ENCODE measurements around the gene STK11.
"Not testable (repeated sequence)": the region's sequence is repeated elsewhere in the genome, so short reads cannot be mapped to it uniquely, and the experiment has no call there.

The STK11 gene

DNA sequence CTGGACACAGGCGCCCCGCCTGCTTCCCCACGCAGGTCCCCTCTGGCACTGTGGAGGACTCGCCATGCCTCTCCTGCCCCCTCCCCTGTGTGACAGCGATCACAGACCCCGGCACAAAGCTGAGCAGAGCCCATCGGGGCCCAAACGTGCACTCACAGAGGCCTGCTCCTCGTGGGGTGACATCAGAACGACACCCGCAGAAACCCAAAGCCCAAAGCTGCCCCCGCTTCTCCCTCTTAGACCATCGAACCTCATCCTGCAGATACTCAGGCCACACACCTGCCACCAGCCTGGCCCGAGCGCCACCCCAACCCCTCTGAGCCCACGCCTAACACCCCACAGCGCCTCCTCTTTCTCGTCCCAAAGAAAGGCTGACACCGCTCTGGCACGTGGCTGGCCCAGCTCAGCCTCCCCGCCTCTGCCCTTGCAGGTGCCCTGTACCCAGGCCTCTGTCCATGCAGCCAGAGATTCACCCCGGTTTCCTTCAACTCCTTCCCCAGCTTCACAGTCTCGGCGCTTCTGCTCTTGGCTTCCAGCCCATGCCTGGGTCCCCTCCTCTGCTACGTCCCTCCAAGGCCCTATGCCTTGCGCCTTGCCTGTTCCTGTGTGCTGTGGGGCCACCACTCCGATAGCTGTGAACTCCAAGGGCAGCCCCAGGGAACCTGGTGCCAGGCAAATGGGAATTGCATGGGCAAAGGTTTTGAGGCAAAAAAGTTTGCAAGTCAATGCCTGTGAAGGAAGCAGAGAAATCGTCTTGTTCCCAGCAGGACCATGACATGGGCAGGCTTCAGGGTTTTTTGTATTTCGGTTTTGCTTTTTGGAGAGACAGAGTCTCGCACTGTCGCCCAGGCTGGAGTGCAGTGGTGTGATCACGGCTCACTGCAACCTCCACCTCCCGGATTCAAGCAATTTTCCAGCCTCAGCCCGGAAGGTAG lies 33.1 kb downstream of the STK11 start:
- DNase-seq, result no peak

DNA sequence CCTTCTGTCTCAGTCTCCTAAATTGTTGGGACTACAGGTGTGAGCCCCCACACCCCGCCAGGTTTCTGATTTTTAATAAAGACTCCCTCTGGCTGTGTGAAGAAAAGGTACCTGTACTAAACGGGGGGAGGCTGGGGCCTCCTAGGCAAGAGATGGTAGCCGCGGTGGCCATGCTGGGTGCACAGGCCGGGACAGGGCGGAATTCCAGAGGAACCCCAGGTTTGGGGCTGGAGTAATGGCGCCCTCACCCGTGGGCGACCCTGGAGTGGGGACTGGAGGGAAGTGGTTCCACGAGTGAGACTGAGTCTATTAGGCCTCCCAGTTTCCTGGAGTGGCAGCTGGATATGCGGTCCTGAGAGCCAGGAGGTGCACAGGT lies 33.8 kb downstream of the STK11 start:
- DNase-seq, result no peak

DNA sequence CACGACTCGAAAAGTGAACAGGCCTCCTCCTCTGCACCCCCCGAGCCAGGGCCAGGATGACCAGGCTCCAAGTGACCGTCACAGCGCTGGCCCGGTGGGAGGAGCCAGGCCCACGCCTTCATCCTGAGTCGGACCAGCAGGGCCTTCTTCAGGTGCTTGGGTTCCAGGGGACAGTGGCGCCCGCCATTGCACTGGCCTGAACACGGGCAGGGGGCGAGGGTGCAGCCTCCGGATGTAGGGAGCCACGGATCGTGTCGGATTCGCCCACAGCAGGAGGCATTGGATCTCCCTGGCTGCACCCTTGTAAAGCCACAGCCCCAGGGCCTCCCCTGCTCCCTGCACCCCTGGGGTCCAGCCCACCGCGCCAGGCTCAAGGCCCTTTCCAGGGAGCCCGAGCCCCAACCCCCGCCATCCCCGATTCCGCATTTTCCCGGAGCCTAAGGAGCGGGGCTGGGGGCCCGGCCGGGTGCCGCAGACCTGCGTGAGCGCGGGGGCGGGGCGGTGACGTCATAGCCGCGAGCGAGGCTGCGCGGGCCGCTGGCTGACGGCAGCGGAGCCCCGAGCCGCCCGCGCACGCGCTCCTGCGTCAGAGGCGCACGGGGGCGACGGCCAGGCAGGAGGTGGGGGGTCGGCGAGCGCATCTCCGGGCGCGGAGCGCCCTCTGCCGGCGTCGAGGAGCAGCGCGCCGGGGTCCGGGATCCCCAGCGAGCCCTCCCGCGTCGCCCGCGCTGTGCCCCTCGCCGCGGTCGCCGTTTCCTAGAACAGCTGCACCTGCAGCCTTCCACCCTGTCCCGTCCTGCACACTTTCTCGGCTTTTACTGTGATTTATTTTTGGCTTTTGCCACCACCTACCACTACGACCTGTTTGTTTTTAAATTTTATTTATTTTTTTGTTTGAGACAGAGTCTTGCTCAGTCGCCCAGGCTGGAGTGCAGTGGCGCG lies 34.5 kb downstream of the STK11 start:
- DNase-seq, result peak; percentile 62

DNA sequence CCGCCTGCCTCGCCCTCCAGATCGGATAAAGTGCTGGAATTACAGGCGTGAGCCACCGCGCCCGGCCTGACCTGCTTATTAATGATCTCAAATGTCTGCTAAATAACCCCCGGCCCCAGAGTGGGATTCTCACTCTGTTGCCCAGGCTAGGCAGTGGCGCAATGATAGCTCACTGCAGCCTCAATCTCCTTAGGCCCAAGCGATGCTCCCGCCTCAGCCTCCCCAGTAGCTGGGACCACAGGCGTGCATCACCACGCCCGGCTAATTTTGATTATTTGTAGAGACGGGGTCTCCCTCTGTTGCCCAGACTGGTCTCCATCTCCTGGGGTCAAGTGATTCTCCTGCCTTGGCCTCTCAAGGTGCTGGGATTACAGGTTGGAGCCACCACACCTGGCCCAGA lies 35.3 kb downstream of the STK11 start:
- DNase-seq, result no peak

DNA sequence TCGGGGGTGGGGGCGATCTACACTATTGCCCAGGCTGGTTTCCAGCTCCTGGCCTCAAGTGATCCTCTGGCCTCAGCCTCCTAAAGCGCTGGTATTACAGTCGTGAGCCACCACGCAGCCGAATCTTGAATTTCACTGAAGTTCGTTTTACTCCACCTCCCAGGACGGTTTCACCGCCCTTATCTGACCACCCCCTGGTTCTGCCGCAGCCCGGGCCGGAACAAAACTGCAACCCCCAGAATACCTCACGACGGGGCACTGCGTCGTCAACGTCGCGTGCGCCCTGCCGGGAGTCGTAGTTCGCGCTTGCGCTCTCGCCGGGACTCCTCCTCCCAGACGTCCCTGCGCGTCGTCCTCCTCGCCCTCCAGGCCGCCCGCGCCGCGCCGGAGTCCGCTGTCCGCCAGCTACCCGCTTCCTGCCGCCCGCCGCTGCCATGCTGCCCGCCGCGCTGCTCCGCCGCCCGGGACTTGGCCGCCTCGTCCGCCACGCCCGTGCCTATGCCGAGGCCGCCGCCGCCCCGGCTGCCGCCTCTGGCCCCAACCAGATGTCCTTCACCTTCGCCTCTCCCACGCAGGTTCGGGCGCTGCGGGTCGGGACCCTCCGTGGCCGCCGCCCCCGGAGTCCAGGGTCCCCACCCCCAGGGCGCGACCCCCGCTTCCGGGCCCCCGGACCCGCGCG lies 36.0 kb downstream of the STK11 start, which contains the start of gene ATP5F1D:
Gene ATP5F1D (plus strand): TSS at position 335 of the 679 bp plus-strand sequence. CDS start 100 bp downstream, at position 435.
- DNase-seq, result peak; percentile 79

DNA sequence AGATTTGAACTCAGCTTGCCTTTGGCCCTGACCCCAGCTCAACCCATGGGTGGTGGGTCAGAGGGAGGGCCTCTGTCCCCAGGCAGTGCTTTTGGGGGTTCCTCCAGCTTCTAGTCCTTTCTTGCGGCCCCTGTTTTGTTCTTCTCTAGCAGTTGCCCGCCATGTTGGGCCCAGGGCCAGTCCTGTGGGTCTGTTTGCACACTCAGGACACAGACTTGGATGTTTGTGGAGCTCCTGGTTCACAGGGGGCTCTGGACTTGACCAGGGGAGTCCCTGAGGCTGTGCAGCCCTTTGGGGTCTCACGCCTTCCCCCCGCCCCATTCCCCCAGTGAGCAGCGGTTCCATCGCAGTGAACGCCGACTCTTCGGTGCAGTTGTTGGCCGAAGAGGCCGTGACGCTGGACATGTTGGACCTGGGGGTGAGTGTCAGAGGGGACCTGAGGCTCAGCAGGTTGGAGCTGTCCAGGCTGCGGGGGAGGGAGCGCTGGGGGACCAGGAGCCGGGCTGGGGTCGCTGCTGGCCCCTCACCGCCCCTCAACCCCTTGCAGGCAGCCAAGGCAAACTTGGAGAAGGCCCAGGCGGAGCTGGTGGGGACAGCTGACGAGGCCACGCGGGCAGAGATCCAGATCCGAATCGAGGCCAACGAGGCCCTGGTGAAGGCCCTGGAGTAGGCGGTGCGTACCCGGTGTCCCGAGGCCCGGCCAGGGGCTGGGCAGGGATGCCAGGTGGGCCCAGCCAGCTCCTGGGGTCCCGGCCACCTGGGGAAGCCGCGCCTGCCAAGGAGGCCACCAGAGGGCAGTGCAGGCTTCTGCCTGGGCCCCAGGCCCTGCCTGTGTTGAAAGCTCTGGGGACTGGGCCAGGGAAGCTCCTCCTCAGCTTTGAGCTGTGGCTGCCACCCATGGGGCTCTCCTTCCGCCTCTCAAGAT lies 38.5 kb downstream of the STK11 start:
- DNase-seq, result peak; percentile 56

DNA sequence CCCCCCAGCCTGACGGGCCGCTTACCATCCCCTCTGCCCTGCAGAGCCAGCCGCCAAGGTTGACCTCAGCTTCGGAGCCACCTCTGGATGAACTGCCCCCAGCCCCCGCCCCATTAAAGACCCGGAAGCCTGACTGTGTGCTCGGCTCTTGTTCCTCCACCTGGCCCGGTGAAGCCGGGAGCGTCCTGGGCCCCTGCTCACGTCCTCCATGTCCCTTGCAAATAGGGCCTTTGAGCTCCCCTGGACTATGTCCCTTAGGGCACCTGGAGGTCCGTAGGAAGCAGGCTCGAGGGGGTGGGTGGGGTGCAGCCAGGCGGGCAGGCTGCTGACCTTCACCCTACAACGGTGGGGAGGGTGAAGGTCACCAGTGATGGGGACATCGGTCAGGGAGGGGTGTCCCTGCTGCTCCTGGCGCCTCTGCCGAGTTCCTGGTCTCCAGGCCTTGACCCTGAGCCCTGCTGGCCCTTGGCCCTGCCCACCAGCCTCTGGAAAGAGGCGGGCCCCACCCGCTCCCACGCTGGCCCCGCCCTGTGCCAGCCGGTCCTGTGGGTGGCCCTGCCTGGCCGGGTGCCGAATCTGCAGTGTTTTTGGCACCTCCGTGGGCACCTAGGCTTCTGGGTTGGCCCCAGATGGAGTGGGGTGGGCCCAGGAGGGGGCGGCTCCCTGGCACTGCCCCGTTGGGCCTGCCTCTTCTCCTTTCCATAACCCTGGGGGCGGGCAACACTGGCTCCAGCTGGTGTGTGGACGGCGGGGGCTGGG lies 39.3 kb downstream of the STK11 start:
- DNase-seq, result no peak

DNA sequence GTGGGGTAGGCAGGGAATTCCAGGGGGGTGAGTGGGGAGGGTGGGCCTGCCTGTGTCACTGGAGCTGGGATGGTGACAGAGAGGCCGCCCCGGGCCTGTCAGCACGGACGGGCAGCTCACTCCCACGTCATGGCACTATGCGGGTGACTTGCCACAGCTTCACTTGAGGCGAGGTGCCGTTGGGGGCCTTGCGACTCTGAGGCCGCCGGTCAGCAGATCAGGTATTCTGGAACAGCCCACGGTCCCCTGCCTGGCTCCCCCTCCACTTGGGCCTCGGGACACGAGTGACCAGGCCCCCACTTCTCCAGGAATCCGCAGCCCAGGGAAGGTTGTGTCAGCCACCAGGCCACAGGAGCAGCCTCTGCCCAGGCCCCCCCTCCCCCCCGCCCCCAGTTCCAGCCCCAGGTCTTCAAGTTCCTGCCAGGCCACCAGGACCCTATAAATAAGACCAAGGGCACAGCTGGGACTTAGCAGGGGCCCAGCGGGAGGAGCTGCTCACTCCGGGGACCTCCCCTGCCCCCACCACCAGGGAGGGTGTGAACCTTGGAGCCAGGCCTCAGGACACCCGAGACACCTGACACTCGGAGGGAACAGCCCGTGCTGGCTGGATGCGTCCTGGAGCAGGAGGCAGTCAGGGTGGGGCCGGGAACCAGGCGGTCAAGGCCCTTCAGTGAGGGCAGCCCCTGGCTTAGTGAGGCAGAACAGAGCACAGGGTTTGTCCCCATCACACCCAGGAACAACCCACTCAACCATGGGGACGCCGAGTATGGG lies 40.1 kb downstream of the STK11 start:
- DNase-seq, result no peak

DNA sequence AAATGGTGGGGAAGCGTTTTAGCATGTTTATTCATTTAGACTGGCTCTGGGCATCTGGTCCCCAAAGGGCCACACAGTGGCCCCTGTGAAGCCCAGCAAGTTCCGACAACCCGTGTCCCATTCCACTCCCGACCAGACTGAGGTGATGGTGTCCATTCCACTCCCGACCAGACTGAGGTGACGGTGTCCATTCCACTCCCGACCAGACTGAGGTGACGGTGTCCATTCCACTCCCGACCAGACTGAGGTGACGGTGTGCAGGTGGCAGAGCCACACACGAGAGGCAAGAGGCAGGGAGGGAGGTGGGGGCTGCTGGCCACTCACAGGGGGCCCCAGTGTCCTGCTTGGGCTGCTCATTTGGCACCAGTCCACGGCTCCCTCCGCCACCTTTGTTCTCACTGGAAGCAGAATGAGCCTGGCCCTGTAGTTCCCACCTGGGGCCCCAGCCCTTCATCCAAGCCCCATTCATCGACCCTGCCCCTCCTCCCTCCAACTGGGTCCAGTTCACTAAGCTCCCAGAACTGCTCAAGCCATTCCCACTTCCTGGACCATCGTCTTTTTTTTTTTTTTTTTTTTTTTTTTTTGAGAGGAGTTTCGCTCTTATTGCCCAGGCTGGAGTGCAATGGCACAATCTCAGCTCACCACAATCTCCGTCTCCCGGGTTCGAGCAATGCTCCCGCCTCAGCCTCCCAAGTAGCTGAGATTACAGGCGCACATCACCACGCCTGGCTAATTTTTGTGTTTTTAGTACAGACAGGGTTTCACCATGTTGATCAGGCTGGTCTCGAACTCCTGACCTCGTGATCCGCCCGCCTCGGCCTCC lies 40.9 kb downstream of the STK11 start:
- DNase-seq, result not testable (repeated sequence)

DNA sequence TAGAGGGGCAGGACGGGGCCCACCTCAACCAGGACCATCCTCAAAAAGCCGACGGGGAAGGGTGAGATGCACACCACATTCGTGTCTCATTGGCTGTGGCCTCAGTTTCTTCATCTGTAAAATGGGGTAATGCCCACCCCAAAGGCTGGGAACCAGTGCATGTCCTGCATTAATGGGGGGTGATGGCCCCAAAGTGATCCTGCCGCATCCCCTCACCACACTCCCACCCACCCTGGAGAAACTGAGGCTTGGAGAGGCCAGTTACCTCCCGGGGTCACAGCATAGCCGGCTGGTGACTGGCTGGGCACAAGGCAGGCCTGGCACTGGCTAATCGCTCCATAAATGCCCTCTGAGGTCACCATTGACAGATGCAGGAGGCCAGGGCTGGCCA lies 42.2 kb downstream of the STK11 start:
- no peak for DNase-seq

DNA sequence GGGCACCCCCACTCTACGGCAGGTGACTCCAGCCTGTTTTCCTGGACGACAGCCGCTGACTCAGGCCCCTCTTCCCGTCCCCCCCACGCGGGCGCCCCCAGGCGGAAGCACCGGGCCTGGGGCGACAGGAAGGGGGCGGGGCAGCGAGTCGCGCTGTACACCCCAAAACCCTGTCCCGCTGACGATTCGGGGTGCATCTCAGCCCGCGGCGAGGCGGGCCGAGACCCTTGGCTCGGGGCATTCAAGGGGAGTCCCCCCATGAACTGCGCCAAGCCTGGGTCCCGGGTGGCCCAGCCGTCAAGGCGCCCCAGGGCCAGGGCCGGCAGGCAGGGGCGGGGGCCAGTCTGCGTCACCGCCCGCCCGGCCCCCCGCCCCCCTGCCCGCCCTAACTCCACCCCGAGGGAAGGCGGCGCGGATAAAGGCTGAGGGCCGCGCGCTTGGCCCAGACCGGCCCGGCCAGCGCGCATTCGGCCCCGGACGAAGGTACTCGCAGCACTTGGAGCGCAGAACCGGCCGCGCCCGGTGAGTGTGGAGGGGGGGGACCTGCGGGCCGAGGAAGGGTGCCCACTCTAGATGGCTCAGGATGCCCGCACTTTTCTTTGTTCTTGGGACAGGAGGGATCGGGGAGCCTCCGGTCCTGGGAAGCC lies 42.7 kb downstream of the STK11 start, which contains the start of gene MIDN:
Gene MIDN (plus strand): TSS at position 445 of the 647 bp plus-strand sequence. CDS start 1,714 bp downstream, outside the sequence.
- DNase-seq, result peak; percentile 8

DNA sequence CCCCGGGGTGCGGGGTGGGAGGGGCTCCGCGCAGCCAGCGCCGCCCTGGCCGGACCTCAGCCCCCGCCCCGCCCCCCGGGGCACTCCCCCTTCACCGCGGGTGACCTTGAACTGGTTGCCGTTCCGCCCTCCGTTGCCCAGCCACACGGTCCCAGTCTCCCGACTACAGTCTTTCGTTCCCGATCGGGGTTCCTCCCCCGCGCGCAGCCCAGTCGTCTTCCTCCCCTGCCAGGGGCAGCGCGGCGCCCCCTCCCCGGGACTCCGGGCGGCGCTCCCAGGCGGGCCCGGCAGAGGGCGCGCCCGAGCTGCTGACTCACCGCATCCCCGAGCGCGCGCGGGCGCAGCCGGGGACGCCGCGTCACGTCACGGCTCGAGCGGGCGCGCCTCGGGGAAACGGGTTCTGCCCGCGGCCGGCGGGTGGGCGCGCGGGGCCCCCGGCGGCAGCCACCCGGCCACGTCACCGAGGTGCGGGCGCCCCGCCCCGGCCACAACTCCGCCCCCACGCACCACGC lies 43.3 kb downstream of the STK11 start:
- no peak for DNase-seq

DNA sequence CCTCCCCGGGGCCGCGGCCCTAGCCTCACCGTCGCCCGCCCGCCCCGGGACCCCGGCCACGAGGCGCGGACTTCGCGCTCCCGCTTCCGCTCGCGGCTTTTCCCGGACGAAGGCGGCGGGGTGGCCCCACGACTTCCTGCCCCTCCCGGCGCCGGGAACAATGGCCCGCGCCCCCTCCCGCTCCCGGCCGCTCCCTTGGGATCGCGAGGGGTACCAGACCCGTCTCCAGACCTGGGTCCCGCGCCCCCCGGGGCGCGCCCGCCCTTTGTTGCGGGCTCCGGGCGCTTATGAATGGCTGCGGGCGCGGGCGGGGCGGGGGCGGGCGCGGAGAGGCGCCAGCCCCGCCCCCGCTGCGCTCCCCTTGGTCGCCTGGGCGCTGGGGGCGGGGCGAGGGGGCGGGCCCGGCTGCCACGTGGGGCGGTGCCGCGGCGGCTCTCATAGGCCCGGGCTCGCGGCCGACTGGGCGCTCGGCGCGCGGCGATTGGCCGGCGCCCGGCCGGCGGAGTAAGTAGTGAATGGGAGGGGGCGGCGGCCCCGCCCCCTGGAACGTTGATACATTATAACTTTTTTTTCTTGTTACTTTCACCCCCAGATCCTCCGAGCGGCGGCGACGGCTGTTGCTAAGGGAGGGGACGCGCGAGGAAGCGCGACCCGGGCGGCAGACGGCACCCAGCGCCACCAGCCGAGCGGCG lies 43.9 kb downstream of the STK11 start:
- DNase-seq, result peak; percentile 87

DNA sequence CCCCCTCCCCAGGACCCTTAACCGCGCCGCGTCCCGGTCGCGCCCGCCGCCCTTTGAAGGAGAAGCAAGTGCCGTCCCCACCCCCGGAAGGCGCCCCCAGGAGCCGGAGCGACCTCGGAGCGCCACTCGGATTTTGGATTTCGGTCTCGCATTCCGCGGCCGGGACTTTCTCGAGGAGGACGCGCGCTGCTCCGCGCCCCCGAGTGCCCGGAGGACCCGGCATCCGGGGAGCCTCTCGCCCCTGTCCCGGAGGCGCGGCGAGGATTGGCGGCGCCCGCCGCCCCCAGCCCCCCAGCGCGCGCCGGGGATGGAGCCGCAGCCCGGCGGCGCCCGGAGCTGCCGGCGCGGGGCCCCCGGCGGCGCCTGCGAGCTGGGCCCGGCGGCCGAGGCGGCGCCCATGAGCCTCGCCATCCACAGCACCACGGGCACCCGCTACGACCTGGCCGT lies 44.4 kb downstream of the STK11 start:
- DNase-seq, result no peak

DNA sequence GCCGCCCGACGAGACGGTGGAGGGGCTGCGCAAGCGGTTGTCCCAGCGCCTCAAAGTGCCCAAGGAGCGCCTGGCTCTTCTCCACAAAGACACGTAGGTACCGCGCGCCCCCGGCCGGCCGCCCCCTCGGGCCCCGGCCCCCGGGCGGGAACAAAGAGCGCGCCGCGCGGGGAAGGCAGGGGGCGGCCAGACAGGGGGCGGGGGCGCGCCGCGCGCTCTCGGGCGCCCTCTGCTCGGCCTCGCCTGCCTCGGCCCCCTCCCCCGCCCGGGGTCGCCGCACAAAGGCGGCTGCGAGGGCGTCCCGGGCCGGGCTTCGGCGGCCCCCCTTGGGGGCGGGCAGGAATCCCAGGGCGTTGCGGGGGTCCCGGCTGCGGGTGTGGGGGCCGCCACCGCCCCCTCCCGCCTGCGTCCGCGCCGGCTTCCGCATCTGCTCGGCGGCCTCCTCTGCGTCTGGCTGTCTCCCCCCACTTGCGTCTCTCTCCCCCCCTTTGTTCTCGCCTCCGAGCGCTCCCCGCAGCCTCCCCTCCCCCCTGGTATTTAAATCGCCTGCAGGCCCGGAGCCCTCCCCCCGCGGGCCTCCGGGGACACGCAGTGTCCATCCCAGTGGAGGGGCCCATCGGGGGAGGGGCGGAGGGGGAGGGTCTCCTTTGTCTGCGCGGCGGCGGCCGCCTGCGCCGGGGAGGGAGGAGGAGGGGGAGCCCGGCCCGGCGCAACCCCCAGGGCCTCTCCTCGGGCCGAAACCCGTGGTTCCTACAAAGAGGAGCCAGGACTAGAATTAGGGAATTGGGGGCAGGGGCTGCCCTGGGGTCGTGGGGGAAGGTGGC lies 45.1 kb downstream of the STK11 start:
- no peak for DNase-seq

DNA sequence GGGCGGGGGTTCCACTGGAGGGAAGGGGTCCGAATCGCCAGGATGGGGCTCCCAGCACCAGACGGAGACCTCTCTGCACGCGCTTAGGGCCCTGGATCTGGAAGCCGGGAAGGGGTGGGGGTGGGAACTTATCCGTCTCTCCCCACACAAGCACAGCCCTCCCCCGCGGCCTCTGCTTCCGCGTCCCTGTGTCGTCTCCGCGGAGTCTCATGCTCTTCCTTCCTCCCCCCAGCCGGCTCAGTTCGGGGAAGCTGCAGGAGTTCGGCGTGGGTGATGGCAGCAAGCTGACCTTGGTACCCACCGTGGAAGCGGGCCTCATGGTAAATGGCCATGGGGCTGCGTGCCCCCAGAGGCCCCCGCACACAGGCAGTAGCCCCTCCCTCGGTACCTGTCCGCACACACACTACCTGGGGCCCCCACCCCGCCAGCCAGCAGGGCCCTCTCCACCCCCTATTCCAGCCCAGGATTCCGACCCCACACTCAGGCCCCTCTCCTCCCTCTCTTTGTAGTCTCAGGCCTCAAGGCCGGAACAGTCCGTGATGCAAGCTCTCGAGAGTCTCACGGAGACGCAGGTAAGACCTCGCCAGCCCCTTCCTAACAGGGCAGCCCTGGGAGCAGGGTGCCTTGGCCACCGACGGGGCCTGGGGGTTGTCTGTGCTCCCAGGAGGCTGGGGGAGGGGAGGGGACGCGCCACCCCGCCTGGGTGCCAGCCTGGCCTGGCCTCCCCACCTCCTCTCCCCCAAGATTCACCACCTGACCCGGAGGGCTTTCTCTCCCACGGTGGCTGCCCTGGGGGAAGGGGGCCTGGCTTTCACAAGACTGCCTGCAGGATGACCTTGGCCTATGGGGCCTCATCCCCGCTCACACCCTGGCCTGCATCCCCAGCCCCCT lies 46.0 kb downstream of the STK11 start:
- DNase-seq, result peak; percentile 80
